Hepatocyte (in vitro differentiated cells): ENCODE results near the gene ANKRD39. TPM values are rescaled to one million over a fixed set of nuclear protein-coding genes. Genes with fewer than 3 reads are reported as not detected.

ENCODE experiments used
- DNase-seq: peaks from one replicate; pipeline ENCODE4 v3.0.0-alpha.2; 2016; ENCODE audit warnings: low spot score
- H2AFZ ChIP-seq: fragments of 200-600 bp; sonication (generic); 2 replicates; pipeline ENCODE4 v1.6.0; 2016; ENCODE audit warnings: antibody characterized with exemption, mild to moderate bottlenecking
- H3K27ac ChIP-seq: fragments of 200-600 bp; sonication (generic); 2 replicates; pipeline ENCODE4 v1.5.1; 2016; ENCODE audit warnings: mild to moderate bottlenecking
- H3K27me3 ChIP-seq: fragments of 200-600 bp; sonication (generic); 2 replicates; pipeline ENCODE4 v1.6.1; 2016
- H3K36me3 ChIP-seq: fragments of 200-600 bp; sonication (generic); replicated peaks from 2 replicates; pipeline ENCODE4 v1.5.1; 2016; ENCODE audit warnings: low read depth; ENCODE audit not compliant: insufficient read depth
- H3K4me1 ChIP-seq: fragments of 200-600 bp; sonication (generic); 2 replicates; pipeline ENCODE4 v1.5.1; 2016; ENCODE audit warnings: mild to moderate bottlenecking, moderate library complexity; ENCODE audit not compliant: insufficient read depth
- H3K4me2 ChIP-seq: fragments of 200-600 bp; sonication (generic); 2 replicates; pipeline ENCODE4 v1.6.0; 2016
- H3K4me3 ChIP-seq: fragments of 200-600 bp; sonication (generic); 2 replicates; pipeline ENCODE4 v1.5.1; 2016; ENCODE audit warnings: mild to moderate bottlenecking
- H3K79me2 ChIP-seq: fragments of 200-600 bp; sonication (generic); 2 replicates; pipeline ENCODE4 v1.6.0; 2017; ENCODE audit warnings: mild to moderate bottlenecking
- H3K9me2 ChIP-seq: fragments of 200-600 bp; sonication (generic); replicated peaks from 2 replicates; pipeline ENCODE4 v1.6.0; 2017; ENCODE audit warnings: mild to moderate bottlenecking; ENCODE audit not compliant: insufficient read depth
- H3K9me3 ChIP-seq: fragments of 200-600 bp; sonication (generic); 2 replicates; pipeline ENCODE4 v1.5.1; 2016; ENCODE audit warnings: low read depth, mild to moderate bottlenecking
- H4K20me1 ChIP-seq: fragments of 200-600 bp; sonication (generic); 2 replicates; pipeline ENCODE4 v1.6.0; 2016; ENCODE audit warnings: mild to moderate bottlenecking; ENCODE audit not compliant: insufficient read depth, poor library complexity, severe bottlenecking
- EZH2 ChIP-seq: fragments of 200-600 bp; sonication (generic); IDR thresholded peaks from 2 replicates; pipeline ENCODE4 v1.6.1; 2016; ENCODE audit warnings: antibody characterized with exemption, mild to moderate bottlenecking, borderline replicate concordance
- EZH2phosphoT487 ChIP-seq: fragments of 200-600 bp; sonication (generic); IDR thresholded peaks from one replicate; pipeline ENCODE4 v1.6.1; 2018; ENCODE audit warnings: antibody characterized with exemption, mild to moderate bottlenecking, low read depth, moderate library complexity; ENCODE audit not compliant: unreplicated experiment, severe bottlenecking
- WGBS: methylation state at CpG from one replicate; pipeline ENCODE4 v1.1.6; 2016; ENCODE audit warnings: low lambda C conversion rate; ENCODE audit errors: missing lambda C conversion rate; 5-methylcytosine and 5-hydroxymethylcytosine counted together
- polyA plus RNA-seq: library from polyadenylated mRNA; unstranded; fragments of >200 nt; fragmentation: Nextera tagmentation; extraction: Ambion mirVana; gene quantifications from 2 replicates; pipeline ENCODE4 v1.2.1, GENCODE V29; 2016
- total RNA-seq: library from RNA; depleted of rRNA; stranded (reverse); fragments of >200 nt; gene quantifications from 2 replicates; pipeline ENCODE4 v1.2.3, GENCODE V29; 2014
- TF ChIP-seq, protein P1 (sequence below): fragments of 200-600 bp; sonication (generic); IDR thresholded peaks from 2 replicates; pipeline ENCODE4 v1.5.1; 2016; ENCODE audit warnings: antibody characterized with exemption, mild to moderate bottlenecking; ENCODE audit not compliant: poor library complexity

ANKRD39 gene
- total and polyA plus RNA-seq, 2 experiments from 2014 or later, result 13.6 to 25.6 TPM

DNA sequence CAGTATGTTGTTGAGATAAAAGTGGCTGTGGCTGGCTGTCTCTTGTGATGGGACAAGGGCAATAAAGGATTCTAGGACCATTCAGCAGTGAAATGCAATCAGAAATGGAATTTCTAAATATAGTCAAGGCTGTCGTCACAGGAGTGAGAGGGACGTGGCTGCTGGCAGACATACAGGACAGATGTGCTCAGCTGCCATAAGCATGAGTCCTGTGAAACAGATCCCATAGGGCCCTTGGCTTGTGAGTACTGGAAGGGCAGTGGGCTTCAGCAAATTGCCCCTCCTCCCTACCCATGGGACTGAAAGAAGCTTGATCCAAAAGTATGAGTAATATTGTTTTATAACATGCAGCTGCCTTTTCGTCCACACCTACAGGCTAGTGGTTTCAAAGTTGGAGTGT is 45.9 kb downstream of the ANKRD39 start:
- Histone ChIP-seq H4K20me1 (no peaks in the 10 kb centered on the region), H3K27ac (no peak overlapping the region), H3K4me3 (no peak overlapping the region), H3K9me3 (no peaks in the 10 kb centered on the region), H3K9me2 (no peaks in the 10 kb centered on the region), H3K27me3 (no peaks in the 10 kb centered on the region), H3K36me3 (no peaks in the 10 kb centered on the region), H3K79me2 (no peaks in the 10 kb centered on the region), H3K4me2 (no peak overlapping the region), H3K4me1 (peaks cover 7% of the 10 kb centered on the region), H2AFZ (no peak overlapping the region)
- WGBS, result 52% methylated on average over 3 of the region's 3 CpGs
- no peak for DNase-seq
- no peak for TF ChIP-seq EZH2
- TF ChIP-seq, protein P1, sequence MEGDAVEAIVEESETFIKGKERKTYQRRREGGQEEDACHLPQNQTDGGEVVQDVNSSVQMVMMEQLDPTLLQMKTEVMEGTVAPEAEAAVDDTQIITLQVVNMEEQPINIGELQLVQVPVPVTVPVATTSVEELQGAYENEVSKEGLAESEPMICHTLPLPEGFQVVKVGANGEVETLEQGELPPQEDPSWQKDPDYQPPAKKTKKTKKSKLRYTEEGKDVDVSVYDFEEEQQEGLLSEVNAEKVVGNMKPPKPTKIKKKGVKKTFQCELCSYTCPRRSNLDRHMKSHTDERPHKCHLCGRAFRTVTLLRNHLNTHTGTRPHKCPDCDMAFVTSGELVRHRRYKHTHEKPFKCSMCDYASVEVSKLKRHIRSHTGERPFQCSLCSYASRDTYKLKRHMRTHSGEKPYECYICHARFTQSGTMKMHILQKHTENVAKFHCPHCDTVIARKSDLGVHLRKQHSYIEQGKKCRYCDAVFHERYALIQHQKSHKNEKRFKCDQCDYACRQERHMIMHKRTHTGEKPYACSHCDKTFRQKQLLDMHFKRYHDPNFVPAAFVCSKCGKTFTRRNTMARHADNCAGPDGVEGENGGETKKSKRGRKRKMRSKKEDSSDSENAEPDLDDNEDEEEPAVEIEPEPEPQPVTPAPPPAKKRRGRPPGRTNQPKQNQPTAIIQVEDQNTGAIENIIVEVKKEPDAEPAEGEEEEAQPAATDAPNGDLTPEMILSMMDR, result no peak
- TF ChIP-seq EZH2phosphoT487, result no peak

DNA sequence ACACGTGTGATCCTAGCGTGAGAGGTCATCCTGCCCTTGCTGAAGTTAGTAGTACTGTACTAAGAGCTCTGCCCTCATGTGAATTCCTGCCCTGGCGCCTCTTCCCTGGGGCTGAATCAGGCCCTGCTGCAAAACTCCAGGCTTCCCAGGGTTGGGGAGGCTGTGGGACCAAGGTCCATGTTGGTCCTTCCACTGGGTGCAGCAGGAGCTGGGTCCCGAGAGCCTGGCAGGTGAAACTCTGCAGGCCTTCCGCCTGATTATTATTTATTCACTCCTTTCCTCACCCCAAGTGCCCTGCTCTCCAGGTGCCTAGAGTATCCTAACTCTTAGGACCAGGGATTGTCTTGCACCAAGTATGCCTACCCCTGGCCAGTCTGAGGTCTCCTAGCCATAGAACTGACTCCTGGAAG is 47.0 kb downstream of the ANKRD39 start:
- Histone ChIP-seq H3K4me2 (no peak overlapping the region), H3K27me3 (no peaks in the 10 kb centered on the region), H3K9me3 (no peaks in the 10 kb centered on the region), H2AFZ (no peak overlapping the region), H3K4me1 (peaks cover 7% of the 10 kb centered on the region), H3K36me3 (no peaks in the 10 kb centered on the region), H4K20me1 (no peaks in the 10 kb centered on the region), H3K4me3 (no peak overlapping the region), H3K9me2 (no peaks in the 10 kb centered on the region), H3K79me2 (no peaks in the 10 kb centered on the region), H3K27ac (no peak overlapping the region)
- 91% methylated on average over 5 of the region's 5 CpGs for WGBS
- no peak for TF ChIP-seq EZH2
- TF ChIP-seq, protein P1, result no peak
- no peak for TF ChIP-seq EZH2phosphoT487
- no peak for DNase-seq

GRCh38 chr2:96809951-96810782 is 47.6 kb downstream of the ANKRD39 start:
- Histone ChIP-seq H3K9me2 (no peaks in the 10 kb centered on the region), H3K4me1 (peaks cover 7% of the 10 kb centered on the region), H3K4me3 (no peak overlapping the region), H3K79me2 (no peaks in the 10 kb centered on the region), H2AFZ (no peak overlapping the region), H3K36me3 (no peaks in the 10 kb centered on the region), H3K9me3 (no peaks in the 10 kb centered on the region), H4K20me1 (no peaks in the 10 kb centered on the region), H3K4me2 (no peak overlapping the region), H3K27ac (no peak overlapping the region), H3K27me3 (no peaks in the 10 kb centered on the region)
- TF ChIP-seq EZH2phosphoT487 (no peak), EZH2 (no peak)
- TF ChIP-seq, protein P1, result no peak
- DNase-seq, result no peak
- 86% methylated on average over 12 of the region's 12 CpGs for WGBS
